ENCODE results near the gene ENO4.

The ENO4 gene

DNA sequence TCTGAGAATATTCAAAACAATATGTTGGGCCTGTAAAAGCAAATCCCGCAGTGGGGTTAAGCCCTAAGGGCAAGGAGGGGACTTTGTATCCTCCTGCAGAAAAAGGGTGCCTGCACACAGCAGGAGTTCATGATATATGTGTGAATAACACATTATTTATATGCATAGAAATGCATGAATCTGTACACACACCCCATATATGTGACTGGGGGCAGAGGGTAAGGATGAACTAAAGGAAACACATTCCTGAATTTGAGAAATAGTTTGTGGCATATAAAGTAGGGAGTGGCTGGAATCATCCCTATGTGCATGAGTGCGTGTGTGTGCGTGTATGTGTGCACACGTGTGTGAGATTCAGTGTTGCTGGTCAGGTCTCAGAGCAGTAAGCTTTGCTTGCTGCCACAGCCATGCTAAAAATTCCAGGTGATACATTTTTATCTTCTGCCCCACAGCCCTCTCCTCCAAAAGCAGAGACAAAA lies 18.9 kb downstream of the ENO4 start:
- no peak for DNase-seq (ENCODE audit: low spot score)

DNA sequence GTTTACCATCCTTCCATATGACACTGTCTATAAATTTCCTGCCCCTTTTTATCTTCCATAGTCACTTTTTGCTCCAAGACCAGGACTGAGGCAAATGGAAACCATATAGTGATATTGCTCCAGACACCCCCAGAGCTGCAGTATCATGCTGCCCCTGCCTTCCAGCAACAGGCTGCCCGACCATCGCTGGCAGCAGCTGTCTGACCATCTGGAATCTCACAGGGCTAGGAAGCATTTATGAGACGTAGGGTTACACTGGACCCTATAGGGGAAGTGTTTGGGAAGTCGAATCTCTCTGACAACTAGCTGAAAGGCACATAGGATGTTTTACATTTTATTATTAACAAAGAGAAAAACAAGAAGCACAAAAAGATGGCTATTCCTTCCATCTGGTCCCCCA lies 19.4 kb downstream of the ENO4 start:
- no peak for DNase-seq (ENCODE audit: low spot score)

GRCh38 chr10:116870949-116871348 lies 21.6 kb downstream of the ENO4 start:
- DNase-seq (ENCODE audit: low spot score), result no peak

- DNase-seq (ENCODE audit: low spot score), result no peak
These were observed 23.8 kb downstream of the ENO4 start for GRCh38 chr10:116873134-116873533.

GRCh38 chr10:116875897-116876296 lies 26.6 kb downstream of the ENO4 start:
- DNase-seq (ENCODE audit: low spot score), result no peak

DNA sequence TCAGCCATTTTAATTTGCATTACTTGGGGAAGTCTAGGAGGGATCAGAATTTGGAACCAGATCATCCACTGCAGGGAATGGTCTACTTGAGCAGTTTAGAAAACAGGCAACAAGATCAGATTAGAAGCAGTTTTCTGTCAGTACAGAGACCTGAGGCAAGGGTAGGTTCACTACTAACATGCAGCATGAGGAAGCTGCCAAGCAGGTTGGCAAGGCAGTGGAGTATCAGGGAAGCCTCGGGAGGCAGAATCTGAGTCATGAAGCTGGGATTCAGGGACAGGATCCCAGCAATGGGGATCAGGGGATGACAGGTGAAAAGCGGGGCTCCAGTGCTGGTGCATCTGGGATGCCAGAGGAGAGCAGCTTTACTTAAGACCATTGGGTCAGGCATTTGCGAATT lies 28.1 kb downstream of the ENO4 start:
- DNase-seq (ENCODE audit: low spot score), result no peak

- DNase-seq (ENCODE audit: low spot score), result no peak
These were observed 28.8 kb downstream of the ENO4 start for GRCh38 chr10:116878123-116878522.

- DNase-seq (ENCODE audit: low spot score), result no peak
These were observed 30.5 kb downstream of the ENO4 start for GRCh38 chr10:116879817-116880216.

DNA sequence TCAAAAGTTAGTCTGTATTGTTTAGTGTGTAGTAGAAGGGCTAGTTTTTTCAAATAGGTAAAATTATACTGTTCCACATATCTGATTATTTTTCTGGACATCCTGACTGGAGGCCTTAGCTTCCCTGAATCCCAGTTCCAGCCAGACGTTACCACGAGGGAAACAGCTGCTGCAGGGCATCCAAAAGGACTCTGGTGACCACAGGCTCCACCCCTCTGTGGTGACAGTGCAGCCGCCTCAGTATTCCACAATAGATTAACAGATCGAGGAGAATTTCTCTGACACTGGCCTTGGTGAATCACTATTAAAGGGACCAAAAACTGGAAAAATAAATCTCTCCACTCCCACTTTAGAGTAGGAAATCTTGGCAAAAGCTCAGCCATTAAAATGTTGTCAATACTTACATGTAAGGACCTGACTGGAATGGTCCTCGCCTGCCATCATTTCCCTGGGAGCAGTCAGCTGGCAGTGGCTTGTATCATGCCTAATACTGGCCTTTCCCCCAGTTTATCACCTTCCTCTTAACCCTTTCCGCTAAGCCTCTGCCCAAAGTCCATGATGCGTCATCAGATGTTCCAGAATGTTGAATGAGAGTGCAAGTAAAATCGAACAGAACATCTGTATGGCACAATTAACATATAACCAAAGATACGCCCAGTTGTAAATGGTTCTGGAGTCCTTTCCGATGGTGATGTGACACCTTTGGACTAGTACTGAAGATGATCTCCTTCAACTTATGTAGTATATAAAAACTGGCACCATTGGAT lies 31.6 kb downstream of the ENO4 start:
- DNase-seq (ENCODE audit: low spot score), result no peak

DNA sequence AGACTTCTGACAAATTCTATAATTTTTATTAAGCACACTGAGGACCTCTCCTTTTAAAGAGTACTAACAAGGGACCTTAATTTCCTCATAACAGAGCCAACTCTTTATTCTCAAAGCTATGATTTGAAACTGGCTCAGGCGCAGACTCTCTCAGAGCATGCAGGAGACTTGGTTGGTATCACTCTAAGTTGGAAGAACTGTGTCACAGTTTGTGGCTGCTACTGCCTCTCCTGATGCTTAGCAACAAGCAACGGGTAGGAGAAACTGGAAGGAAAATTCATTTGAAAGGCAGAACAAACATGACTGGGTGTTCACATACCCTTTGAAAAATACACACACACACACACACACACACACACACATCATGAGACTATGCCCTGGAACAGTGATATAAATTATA lies 33.3 kb downstream of the ENO4 start:
- DNase-seq (ENCODE audit: low spot score), result no peak

- DNase-seq (ENCODE audit: low spot score), result no peak
These were observed 37.5 kb downstream of the ENO4 start for GRCh38 chr10:116886772-116887171.

- DNase-seq (ENCODE audit: low spot score), result no peak
These were observed 39.2 kb downstream of the ENO4 start for GRCh38 chr10:116888380-116889055.

GRCh38 chr10:116889066-116889465 lies 39.8 kb downstream of the ENO4 start:
- no peak for DNase-seq (ENCODE audit: low spot score)

DNA sequence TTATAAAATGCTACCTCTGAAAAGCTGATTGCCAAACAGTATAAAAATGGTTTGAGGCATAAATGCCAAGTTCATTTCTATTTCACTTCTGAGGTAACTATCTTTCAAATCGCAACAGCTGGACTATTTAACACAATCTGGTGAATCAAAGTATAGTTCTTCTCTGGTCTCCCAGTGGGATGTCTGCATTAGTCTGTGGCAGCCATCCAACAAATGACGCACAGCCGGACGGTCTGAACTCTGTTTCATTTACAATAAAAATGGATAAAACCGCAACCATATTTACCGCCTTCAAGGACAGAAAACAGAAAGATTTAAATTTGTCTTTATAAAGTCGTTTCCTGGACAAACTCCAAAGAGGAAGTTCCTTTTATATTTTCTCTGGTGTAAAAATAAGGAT lies 41.9 kb downstream of the ENO4 start:
- no peak for DNase-seq (ENCODE audit: low spot score)

- DNase-seq (ENCODE audit: low spot score), result no peak
These were observed 43.8 kb downstream of the ENO4 start for GRCh38 chr10:116892907-116893685.

- no peak for DNase-seq (ENCODE audit: low spot score)
These were observed 44.4 kb downstream of the ENO4 start for GRCh38 chr10:116893686-116894037.

DNA sequence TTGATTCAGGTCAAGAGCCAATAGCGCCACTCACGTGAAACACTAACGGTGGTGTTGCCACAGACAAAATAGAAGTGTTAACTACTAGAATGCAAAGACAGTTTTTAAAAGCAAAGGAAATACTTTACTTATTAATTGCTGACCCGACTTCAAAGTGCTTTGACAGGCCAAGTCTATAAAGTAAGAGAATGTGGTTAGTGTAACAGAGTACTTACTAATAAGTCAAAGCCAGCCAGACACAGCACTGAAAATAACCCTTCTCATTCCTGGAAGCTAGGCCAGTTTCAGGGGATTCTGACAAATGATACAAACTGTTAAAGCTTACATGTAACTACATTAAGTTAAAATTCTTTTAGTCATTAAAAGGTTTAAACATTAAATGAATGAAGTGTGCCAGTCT lies 50.3 kb downstream of the ENO4 start:
- no peak for DNase-seq (ENCODE audit: low spot score)

- no peak for DNase-seq (ENCODE audit: low spot score)
These were observed 56.5 kb downstream of the ENO4 start for GRCh38 chr10:116905845-116906210.

- DNase-seq (ENCODE audit: low spot score), result no peak
These were observed 58.1 kb downstream of the ENO4 start for GRCh38 chr10:116907245-116907987.

DNA sequence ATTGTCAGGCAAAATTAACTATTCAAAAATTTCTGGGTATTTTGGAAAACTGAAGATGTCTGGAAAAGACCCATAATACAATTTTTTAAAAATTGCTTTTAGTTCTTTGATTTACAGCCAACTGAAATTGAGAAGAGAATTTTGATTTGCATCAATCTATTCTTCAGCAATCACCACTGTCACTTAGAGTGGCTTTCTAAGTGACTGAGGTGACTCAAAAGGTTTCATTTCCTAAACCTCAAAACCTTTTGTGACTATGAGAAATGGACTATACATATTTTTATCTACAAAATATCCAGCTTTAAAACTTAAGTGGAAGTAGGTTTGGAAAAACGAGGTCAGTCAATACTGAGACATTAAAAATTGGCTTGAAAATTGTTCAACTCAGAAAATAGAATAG lies 60.0 kb downstream of the ENO4 start:
- DNase-seq (ENCODE audit: low spot score), result no peak

- no peak for DNase-seq (ENCODE audit: low spot score)
These were observed 61.6 kb downstream of the ENO4 start for GRCh38 chr10:116910910-116911309.

DNA sequence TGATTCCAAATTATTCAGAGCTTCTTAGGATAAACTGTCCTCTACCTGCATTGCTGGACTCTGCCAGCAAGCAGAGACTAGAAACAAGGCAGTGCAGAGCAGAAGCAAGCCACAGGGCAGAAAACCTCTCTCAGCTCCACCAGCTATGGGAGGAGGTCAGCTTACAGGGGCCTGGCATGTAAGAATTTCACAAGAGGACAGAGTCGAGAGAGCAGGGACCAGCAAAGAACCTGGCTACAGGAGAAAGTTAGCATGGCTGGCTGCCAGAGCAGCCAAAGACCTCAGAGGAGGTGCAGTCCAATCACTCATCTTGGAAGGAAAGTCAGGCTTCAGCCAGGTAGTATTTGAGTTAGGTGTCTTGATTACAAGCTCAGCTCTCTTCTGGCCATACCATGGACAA lies 62.9 kb downstream of the ENO4 start:
- DNase-seq (ENCODE audit: low spot score), result no peak
